GM12873 (cell line): ENCODE results near the gene ADSS1.

Experiments
- CTCF ChIP-seq: IDR thresholded peaks from 2 replicates; pipeline ENCODE4 v1.5.1; 2012; ENCODE audit warnings: low read depth, mild to moderate bottlenecking, moderate library complexity, low read length, control low read depth; ENCODE audit not compliant: insufficient read depth; ENCODE audit errors: missing control alignments

Gene ADSS1

GRCh38 chr14:104758981-104759969 is 35.2 kb downstream of the ADSS1 start:
- TF ChIP-seq CTCF, result no peak

- TF ChIP-seq CTCF, result no peak
Observed at GRCh38 chr14:104765517-104765916, 41.5 kb downstream of the ADSS1 start.

GRCh38 chr14:104766256-104766862 is 42.3 kb downstream of the ADSS1 start:
- no peak for TF ChIP-seq CTCF

GRCh38 chr14:104766863-104767633 is 43.0 kb downstream of the ADSS1 start:
- TF ChIP-seq CTCF, result no peak

GRCh38 chr14:104767634-104767918 is 43.5 kb downstream of the ADSS1 start:
- no peak for TF ChIP-seq CTCF

GRCh38 chr14:104768437-104769323 is 44.7 kb downstream of the ADSS1 start:
- peak; percentile 93 for TF ChIP-seq CTCF
